CD4-positive, alpha-beta T cell treated with Interleukin-15 for 1 hour (primary cell): ENCODE data around the gene TRPC4AP.

Experiments
- DNase-seq: peaks from one replicate; pipeline ENCODE4 v3.0.0-alpha.2; 2020

Gene TRPC4AP

GRCh38 chr20:34955231-34956040 lies 137.2 kb downstream of the TRPC4AP start, which contains the start of the genes GSS and MYH7B:
Gene GSS (minus strand): TSS chr20:34955806. CDS start chr20:34951852, 3,954 bp downstream.
Gene MYH7B (plus strand): TSS chr20:34955868. CDS start chr20:34978006, 22,138 bp downstream.
- DNase-seq = peak; percentile 95

DNA sequence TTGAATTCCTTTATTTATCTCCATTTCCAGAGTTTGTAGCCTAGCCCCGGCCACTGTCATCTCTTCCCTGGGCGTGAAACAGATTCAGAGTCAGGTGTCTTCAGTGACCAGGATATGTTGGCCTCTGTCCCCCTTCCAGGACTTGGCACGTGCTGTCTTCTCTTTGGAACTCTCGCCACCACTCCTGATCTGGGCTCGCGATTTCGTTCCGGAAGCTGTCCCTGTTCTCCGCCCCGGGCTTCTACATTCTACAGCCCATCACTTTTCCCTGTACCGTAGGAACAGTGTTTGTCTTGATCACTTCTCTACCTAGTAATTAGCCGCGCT lies 137.7 kb downstream of the TRPC4AP start:
- DNase-seq = no peak

DNA sequence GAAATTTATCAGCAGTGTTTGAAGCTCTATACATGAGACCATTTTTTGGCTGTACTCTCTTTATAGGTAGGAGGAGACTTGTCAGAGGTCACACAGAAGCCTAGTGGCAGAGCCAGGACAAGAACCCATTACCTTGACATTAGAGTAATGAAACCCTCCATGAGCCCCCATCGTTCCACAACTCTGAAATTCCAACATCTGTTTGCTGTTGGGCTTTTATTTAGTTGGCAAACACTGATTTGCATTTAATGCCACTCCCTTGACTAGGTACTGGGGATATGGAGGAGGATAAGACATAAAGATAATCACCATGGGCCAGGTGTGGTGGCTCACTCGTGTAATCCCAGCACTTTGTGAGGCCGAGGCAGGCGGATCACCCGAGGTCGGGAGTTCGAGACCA lies 138.6 kb downstream of the TRPC4AP start:
- no peak for DNase-seq

DNA sequence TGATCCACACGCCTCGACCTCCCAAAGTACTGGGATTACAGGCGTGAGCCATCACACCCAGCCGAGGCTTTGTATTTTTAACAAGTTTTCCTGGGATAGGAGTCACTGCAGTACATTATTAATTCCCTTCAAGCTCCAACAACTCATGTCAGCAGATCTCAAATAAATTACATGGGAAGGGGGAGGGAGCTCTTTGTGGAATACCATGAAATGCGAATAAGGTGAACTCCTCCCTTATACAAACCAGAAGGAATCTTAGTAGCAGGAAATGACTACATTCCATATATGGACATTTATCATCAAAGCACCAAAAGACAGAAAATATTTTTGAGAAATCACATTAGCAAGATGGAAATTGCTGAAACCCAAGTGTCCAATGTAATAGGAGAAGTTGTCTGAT lies 139.9 kb downstream of the TRPC4AP start:
- DNase-seq = no peak
